MG63 (cell line): ENCODE results near the gene AK9. TPM values are rescaled to one million over a fixed set of nuclear protein-coding genes. Genes with fewer than 3 reads are reported as not detected.

ENCODE experiments used
- DNase-seq: peaks from one replicate; pipeline ENCODE4 v3.0.0-alpha.2; 2020
- H3K27me3 ChIP-seq: fragments of 250-450 bp; sonication (Bioruptor Pico); 2 replicates; pipeline ENCODE4 v1.5.1; 2020; ENCODE audit warnings: mild to moderate bottlenecking, moderate library complexity
- H3K36me3 ChIP-seq: fragments of 250-450 bp; sonication (Bioruptor Pico); 2 replicates; pipeline ENCODE4 v1.5.1; 2020; ENCODE audit warnings: mild to moderate bottlenecking, moderate library complexity
- H3K4me3 ChIP-seq: fragments of 250-450 bp; sonication (Bioruptor Pico); 2 replicates; pipeline ENCODE4 v1.5.1; 2020; ENCODE audit warnings: mild to moderate bottlenecking, moderate library complexity
- H3K9me3 ChIP-seq: fragments of 250-450 bp; sonication (Bioruptor Pico); 2 replicates; pipeline ENCODE4 v1.5.1; 2020; ENCODE audit warnings: mild to moderate bottlenecking, moderate library complexity
- total RNA-seq: library from RNA; depleted of rRNA; stranded (reverse); fragments of >200 nt; shearing (Covaris generic); gene quantifications from 2 replicates; pipeline ENCODE4 v1.2.3, GENCODE V29; 2014; ENCODE audit warnings: low replicate concordance

The AK9 gene
- total RNA-seq, 1 experiment from 2014 or later = 2.6 TPM

GRCh38 chr6:109669811-109670210 lies 21.2 kb downstream of the AK9 start:
- H3K4me3 ChIP-seq = no peak overlapping the region
- no peaks in the 10 kb centered on the region for H3K36me3 ChIP-seq
- no peaks in the 10 kb centered on the region for H3K9me3 ChIP-seq
- DNase-seq = no peak
- no peaks in the 10 kb centered on the region for H3K27me3 ChIP-seq

- no peak for DNase-seq
- H3K36me3 ChIP-seq = no peaks in the 10 kb centered on the region
- no peaks in the 10 kb centered on the region for H3K27me3 ChIP-seq
- no peak overlapping the region for H3K4me3 ChIP-seq
- H3K9me3 ChIP-seq = no peaks in the 10 kb centered on the region
Measured at GRCh38 chr6:109662192-109662591, 28.8 kb downstream of the AK9 start.

DNA sequence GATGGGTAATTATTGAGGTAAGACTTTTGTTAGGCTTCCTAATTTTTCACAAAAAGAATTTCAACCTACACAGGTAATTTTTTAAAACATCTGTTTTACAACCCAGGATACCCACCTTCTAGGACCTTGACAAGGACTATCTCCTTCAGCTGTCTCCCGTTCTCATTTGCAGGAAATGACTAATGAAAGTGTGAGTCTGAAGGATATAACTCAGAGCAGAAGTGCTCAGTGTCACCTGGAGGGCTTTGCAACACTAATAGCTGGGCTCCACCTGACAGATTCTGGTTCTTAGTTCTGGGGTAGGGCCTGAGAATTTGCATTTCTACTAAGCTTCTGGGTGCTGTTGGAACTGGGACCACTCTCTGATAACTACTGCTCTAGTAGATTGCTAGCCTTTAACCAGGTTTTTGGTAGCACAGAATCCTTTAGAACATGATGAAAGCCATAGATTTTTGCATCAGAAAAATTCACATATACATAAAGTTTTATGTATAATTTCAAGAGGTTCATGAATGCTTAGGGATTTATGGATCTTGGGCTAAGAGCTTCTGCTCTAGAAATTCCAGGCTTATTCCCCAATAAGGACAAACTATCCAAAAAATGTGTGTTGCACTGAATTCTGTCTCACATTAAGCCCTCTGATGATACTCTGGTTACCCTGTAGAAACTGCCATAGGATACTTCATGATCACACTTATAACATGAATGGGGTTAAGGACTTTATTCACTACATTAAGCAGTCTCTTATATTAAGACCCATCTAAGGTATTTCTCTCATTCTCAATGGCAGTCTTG lies 30.3 kb downstream of the AK9 start:
- Histone ChIP-seq H3K36me3 (no peaks in the 10 kb centered on the region), H3K27me3 (no peaks in the 10 kb centered on the region), H3K9me3 (no peaks in the 10 kb centered on the region), H3K4me3 (no peak overlapping the region)
- no peak for DNase-seq

- DNase-seq = no peak
- Histone ChIP-seq H3K9me3 (no peaks in the 10 kb centered on the region), H3K27me3 (no peaks in the 10 kb centered on the region), H3K4me3 (no peak overlapping the region), H3K36me3 (no peaks in the 10 kb centered on the region)
Measured at GRCh38 chr6:109655761-109656262, 35.2 kb downstream of the AK9 start.

GRCh38 chr6:109653264-109653663 lies 37.7 kb downstream of the AK9 start:
- Histone ChIP-seq H3K36me3 (no peaks in the 10 kb centered on the region), H3K9me3 (no peaks in the 10 kb centered on the region), H3K4me3 (no peak overlapping the region), H3K27me3 (no peaks in the 10 kb centered on the region)
- no peak for DNase-seq

GRCh38 chr6:109644131-109644530 lies 46.9 kb downstream of the AK9 start:
- Histone ChIP-seq H3K4me3 (no peak overlapping the region), H3K9me3 (no peaks in the 10 kb centered on the region), H3K36me3 (no peaks in the 10 kb centered on the region), H3K27me3 (no peaks in the 10 kb centered on the region)
- DNase-seq = no peak

DNA sequence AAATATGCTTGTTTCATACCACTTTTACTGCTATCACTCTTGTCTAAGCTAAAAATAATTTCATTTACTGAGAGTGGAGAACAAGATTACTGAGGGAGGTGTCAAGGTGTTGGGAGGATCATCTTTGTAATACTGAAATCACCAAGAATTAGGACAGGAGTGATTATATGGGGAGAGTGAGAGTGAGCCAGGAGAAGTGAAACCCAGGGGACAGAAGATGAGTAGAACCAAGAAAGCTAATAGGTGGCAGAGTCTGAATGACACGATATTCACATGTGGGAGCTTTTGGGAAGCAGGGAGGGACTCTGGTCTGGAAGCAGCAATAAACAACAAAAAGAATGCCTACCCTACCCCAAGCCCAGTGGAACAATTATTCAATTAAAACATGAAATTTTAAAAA lies 58.6 kb downstream of the AK9 start:
- no peak overlapping the region for H3K4me3 ChIP-seq

DNA sequence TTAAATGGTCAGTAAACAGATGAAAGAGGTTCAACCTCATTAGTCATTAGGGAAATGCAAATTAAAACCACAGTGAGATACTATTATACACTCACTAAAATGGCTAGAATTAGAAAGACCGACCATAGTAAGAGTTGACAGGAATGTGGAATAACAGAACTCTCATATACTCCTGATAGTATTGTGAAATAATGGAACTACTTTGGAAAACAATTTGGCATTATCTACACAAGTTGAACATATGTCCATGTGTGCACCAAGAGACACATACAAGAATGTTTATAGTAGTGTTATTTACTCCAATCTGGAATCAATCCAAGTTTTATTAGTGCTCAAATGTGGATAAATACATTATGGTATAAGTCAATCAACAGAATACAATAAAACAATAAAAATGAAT lies 59.6 kb downstream of the AK9 start:
- Histone ChIP-seq H3K27me3 (no peaks in the 10 kb centered on the region), H3K36me3 (no peaks in the 10 kb centered on the region), H3K4me3 (no peak overlapping the region), H3K9me3 (no peaks in the 10 kb centered on the region)
- DNase-seq = no peak

More for the DNA sequence above, 58.6 kb downstream of the AK9 start:
- no peaks in the 10 kb centered on the region for H3K27me3 ChIP-seq
- H3K36me3 ChIP-seq = no peaks in the 10 kb centered on the region
- no peak for DNase-seq
- no peaks in the 10 kb centered on the region for H3K9me3 ChIP-seq

- H3K36me3 ChIP-seq = no peaks in the 10 kb centered on the region
- H3K4me3 ChIP-seq = no peak overlapping the region
- H3K9me3 ChIP-seq = no peaks in the 10 kb centered on the region
- H3K27me3 ChIP-seq = no peaks in the 10 kb centered on the region
- no peak for DNase-seq
Measured at GRCh38 chr6:109628158-109629000, 62.6 kb downstream of the AK9 start.

DNA sequence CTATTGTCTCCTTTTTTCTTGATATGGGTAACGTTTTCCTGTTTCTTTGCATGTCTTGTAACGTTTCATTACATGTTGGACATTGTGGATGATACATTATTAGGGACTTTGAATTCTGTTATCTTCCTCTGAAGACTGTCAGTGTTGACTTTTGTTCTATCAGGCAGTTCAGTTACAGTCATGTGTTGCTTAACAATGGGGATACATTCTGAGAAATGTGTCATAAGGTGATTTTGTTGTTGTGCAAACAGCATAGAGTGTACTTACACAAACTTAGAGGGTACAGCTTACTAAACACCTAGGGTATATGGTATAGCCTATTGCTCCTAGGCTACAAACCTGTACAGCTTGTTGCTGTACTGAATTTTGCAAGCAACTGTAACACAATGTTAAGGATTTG lies 64.7 kb downstream of the AK9 start:
- Histone ChIP-seq H3K4me3 (no peak overlapping the region), H3K36me3 (no peaks in the 10 kb centered on the region), H3K27me3 (no peaks in the 10 kb centered on the region), H3K9me3 (no peaks in the 10 kb centered on the region)
- no peak for DNase-seq

DNA sequence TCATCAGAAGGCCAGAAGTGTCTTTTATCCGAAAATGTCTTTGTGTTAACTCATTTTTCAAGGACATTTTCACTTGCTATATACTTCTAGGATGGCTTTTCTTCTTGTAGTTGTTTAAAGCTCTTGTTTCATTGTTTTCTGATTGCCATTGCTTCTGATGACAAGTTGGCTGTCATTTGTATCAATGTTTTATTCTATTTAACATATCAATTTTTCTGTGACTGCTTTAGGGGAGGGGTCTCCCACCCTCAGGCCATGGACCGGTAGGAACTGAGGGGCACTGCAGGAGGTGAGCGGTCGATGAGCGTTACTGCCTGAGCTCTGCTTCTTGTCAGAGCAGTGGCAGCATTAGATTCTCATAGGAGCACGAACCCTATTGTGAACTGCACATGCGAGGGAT lies 65.8 kb downstream of the AK9 start:
- H3K27me3 ChIP-seq = no peaks in the 10 kb centered on the region
- no peaks in the 10 kb centered on the region for H3K36me3 ChIP-seq
- no peak for DNase-seq
- no peaks in the 10 kb centered on the region for H3K9me3 ChIP-seq
- H3K4me3 ChIP-seq = no peak overlapping the region

DNA sequence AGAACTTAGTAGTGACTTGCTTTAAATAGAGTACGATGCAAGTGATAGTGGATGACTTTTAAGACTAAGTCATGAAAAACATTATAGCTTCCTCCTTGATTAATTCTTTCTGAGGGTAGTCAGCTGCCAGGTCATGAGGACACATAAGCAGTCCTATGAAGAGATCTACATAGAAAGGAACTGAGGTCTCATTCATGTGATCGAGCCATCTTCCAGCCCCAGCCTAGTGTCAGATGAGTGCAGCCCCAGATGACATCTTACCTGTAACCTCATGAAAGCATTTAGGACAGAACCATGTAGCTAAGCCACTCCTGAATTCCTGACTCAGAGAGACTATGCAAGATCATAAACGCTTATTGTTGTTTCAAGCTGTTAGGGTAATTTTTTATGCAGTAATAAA lies 67.7 kb downstream of the AK9 start:
- no peak for DNase-seq
- Histone ChIP-seq H3K4me3 (no peak overlapping the region), H3K9me3 (no peaks in the 10 kb centered on the region), H3K27me3 (no peaks in the 10 kb centered on the region), H3K36me3 (no peaks in the 10 kb centered on the region)

- H3K27me3 ChIP-seq = no peaks in the 10 kb centered on the region
- no peak overlapping the region for H3K4me3 ChIP-seq
- H3K9me3 ChIP-seq = no peaks in the 10 kb centered on the region
- no peaks in the 10 kb centered on the region for H3K36me3 ChIP-seq
- DNase-seq = no peak
Measured at GRCh38 chr6:109612268-109612667, 78.7 kb downstream of the AK9 start.

DNA sequence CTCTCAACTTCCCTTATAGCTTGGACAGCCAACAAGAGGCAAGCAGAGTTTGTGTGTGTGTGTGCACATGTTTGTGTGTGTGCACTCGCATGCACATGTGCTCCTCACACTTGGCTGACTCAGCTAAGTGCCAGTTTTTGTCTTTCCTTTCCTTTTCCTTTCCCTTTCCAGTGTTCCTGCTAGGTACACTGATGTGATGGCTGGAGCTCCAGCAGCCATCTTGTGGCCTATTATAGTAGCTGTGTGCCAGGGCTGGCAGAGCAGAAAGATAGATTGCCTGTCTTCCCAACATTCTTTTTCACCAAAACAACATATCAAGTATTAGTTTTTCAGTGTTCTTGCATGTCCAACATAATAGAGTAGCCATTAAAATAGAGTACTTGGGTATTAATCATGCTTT lies 79.5 kb downstream of the AK9 start:
- Histone ChIP-seq H3K36me3 (no peaks in the 10 kb centered on the region), H3K27me3 (no peaks in the 10 kb centered on the region), H3K9me3 (no peaks in the 10 kb centered on the region), H3K4me3 (no peak overlapping the region)
- DNase-seq = no peak

- DNase-seq = no peak
- Histone ChIP-seq H3K27me3 (no peaks in the 10 kb centered on the region), H3K36me3 (no peaks in the 10 kb centered on the region), H3K4me3 (no peak overlapping the region), H3K9me3 (no peaks in the 10 kb centered on the region)
Measured at GRCh38 chr6:109610590-109610989, 80.4 kb downstream of the AK9 start.

- Histone ChIP-seq H3K27me3 (no peaks in the 10 kb centered on the region), H3K4me3 (no peak overlapping the region), H3K9me3 (no peaks in the 10 kb centered on the region), H3K36me3 (no peaks in the 10 kb centered on the region)
- DNase-seq = no peak
Measured at GRCh38 chr6:109609737-109610136, 81.3 kb downstream of the AK9 start.

GRCh38 chr6:109606359-109606758 lies 84.6 kb downstream of the AK9 start:
- no peaks in the 10 kb centered on the region for H3K36me3 ChIP-seq
- no peak for DNase-seq
- H3K27me3 ChIP-seq = no peaks in the 10 kb centered on the region
- no peak overlapping the region for H3K4me3 ChIP-seq
- no peaks in the 10 kb centered on the region for H3K9me3 ChIP-seq

DNA sequence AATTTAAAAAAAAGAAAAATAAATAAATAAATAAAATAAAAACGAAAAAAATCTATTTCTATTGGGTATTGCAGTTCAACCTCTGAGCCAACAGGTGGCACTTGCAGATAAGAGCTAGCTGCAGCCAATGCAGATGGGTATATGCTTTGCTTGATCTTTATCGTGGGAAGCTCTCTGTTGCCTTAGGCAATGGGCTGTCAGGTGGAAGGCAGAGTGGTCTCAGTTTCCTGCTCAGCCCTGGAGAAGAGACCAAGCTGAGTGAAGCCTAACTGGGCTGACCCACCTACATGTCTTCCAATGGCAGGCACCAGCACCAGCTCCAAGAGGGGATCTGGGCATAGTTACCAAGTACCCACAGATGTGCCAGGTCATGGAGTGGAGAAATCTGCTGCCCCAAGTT lies 95.0 kb downstream of the AK9 start:
- H3K27me3 ChIP-seq = no peaks in the 10 kb centered on the region
- no peaks in the 10 kb centered on the region for H3K36me3 ChIP-seq
- DNase-seq = peak; percentile 3

More for the DNA sequence above, 95.0 kb downstream of the AK9 start:
- H3K9me3 ChIP-seq = no peaks in the 10 kb centered on the region
- H3K4me3 ChIP-seq = no peak overlapping the region
